HG02840 (cell line): ENCODE measurements around the gene TECPR1.
A peak's percentile ranks its signal among the peaks of the same experiment; 100 is the strongest.

ENCODE experiments used
- ATAC-seq: cut with Tn5 transposase; IDR thresholded peaks from one replicate; pipeline ENCODE4 v1.9.1; 2021; ENCODE audit warnings: mild to moderate bottlenecking, moderate library complexity, moderate number of reproducible peaks; ENCODE audit not compliant: unreplicated experiment, low FRiP score

Gene TECPR1

DNA sequence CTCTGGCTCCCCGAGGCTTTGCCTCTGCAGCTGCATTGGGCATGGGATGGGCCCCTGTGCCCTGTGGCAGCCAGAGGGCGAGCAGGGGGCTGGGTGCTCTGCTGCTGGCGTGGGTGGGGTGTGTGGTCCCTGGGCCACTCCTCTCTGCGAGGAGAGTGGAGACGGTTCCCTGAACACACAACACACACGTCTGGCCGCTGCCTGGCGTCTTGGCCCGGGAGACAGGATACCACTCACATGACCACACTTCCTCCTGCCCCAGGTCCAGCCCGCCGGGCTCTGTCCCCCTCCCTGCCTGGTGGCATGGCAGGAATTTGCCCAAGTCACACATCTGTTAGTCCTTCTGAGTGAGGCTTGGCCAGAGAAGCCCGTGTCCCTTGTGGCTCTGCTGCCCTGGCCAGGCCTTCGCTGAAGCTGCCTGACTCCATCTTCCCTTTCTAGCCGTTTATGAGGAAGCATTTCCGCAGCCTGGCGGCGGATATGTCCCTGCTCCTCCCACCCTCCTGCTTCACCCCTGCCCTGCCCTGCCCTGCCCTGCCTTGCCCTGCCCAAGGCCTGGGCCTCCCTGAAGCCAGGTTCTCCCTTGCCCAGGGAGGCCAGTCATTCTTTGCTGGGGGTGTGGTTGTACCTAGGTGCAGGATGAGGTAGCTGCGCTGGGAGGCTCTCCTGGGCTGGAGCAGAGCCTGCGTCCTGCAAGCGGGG is 32.5 kb upstream of the TECPR1 start:
- no peak for ATAC-seq

DNA sequence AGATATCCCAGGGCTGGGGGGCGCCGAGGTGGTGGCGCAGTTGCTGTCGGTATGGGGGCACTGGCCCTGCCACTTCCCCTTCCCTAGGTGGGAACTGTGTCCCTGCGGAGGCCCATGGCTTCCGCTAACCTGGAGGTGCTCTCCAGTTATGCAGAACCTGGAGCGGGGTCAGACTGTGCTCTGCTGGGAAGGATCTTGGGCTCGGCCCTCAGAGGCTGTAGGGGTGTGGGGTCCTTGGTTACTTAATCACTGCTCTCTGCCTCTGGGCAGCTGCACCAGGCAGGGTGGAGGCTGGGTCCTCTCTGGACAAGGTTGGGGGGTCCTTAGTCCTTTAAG is 31.8 kb upstream of the TECPR1 start:
- no peak for ATAC-seq

DNA sequence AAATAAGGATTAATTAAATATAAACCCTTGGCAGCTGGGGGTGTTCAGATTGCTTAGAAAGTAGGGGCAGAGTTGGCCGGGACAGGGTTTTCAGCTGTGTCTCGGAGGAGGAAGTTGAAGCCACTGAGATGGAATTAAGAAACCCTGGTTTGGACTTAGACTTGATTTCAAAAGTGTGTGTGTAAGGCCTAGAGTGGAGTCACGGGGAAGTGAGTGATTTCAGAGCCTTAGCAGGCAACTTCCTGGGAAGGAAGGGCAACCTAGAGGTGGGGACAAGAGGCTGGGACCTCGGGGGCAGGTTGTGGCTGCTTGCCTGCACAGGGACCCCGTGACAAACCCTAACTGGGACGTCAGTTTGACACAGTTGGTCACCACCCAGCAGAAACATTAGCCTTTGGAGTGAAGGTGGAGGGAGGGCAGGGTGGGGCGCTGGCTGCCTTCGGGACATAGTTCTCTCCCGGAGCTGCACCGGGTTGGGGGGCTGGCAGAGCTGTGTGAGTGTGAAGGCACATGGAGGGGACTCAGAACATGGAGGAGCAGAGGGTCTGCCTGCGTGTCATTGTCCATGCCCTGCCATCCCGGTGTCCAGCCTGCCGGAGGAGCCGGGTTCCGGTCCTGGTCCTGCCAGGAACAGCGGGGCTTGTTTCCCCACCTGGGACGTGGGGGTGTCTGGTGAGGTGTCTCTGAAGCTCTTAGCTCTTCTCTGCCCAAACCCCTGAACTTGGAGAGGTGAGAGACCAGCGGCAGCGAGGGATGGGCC is 31.3 kb upstream of the TECPR1 start:
- no peak for ATAC-seq

DNA sequence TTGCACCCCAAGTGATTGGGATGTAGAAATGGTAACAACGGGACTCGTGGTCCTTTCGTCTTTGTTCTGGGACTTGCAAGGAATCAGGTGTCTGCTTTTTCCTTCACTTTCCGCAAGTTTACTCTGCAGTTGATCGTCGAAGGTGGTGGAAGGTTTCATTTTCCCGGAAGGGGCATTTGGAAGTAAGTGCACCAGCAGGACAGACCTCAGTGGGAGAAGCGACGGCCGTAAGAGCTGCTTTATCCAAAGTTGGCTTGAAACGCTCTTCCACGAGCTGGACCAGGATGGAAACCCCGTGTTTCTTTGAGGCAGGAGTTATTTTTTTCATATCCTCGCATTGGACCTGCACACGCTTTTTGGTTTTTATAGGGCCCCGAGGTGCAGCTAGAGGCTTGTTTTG is 30.7 kb upstream of the TECPR1 start:
- no peak for ATAC-seq

DNA sequence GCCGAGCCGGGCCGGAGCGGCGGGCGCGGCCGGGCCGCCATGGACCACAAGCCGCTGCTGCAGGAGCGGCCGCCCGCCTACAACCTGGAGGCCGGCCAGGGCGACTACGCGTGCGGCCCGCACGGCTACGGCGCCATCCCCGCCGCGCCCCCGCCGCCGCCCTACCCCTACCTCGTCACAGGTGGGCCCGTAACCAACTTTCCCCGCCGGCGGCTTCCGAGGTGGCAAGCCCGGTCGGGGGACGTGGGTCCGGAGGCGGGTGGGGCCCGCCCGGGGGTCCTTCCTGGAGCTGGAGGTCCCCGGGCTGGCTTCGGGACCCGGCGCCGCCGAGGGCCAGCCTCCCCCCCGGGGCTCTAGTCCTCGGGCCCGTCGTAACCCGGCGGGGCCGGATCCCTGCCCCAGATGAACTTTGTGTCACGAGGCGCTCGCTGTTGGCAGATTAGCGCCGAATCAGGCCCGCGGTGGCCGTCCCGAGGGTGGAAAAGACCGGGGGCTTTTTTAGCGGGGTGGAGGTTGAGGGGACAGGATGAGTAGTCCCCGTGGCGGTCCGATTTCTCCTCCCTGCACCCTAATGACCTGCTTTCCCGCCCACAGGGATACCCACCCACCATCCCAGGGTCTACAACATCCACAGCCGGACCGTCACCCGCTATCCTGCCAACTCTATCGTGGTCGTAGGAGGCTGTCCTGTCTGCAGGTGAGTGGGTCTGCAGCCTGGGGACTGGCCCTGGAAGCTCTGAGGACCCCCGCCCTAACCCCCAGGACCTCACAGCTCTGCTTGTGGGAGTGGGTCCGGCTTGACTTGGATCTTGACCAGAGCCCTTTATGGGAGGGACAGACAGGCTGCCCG is 29.9 kb upstream of the TECPR1 start:
- ATAC-seq = peak; percentile 38

DNA sequence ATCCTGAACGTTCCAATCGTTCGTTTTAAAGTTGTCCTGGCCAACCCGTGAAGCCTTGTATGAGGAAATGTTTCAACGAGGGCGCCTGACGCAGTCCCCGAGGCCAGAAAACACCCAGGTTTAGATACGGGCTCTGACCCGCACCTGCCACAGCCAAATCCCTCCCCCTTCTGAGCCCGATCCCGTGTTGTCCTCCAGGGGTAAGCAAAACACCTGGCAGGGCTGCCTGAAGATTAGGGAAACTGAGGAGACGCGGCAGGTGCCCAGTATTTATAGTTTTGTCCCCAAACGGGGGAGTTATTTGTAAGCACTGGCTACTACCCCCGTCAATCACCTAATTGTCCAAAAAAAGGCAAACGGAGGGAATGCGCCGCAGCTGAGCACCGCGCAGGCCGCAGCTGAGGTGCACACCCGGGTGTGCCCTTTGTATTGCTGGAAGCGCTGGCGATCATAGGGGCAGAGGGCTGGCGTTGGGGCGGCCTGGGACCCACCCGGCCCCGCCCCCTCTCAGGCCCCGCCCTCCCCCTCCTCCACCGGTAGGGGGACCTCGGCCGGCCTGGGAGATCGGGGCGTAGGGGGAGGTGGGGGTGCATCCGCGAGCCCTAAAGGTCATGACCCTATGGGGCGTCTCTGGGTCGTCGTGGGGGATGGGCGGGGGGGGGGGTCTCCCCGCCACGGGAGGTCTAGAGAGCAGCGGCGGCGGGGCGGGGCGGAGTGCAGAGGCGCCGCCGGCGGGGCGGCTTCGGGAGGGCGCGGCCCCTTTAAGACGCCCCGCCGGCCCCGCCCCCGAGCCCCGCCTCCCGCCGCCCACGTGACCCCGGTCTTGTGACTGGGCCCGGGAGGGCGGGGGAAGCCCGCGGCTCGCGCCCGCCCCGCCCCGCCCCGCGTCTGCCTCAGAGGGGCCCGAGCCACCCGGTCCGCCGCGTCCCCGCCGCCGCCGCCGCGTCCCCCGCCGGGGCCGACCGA is 29.0 kb upstream of the TECPR1 start, which contains the start of gene BRI3:
Gene BRI3, plus strand, starts transcription at position 896 of the 966 bp plus-strand sequence. CDS start 110 bp downstream, outside the sequence.
- ATAC-seq = peak; percentile 80

DNA sequence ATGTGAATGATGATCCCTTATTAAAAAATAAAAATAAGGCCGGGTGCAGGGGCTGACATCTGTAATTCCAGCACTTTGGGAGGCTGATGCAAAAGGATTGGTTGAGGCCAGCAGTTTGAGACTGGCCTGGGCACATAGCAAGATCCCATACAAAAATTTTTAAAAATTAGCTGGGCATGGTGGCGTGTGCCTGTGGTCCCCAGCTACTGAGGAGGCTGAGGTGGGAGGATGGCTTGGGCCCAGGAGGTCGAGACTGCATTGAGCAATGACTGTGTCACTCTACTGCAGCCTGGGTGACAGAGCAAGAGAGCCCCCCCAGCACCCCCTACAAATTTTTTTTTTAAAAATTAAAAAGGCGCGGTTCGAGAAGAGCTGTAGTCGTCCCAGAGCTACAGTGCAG is 28.3 kb upstream of the TECPR1 start:
- ATAC-seq = no peak

DNA sequence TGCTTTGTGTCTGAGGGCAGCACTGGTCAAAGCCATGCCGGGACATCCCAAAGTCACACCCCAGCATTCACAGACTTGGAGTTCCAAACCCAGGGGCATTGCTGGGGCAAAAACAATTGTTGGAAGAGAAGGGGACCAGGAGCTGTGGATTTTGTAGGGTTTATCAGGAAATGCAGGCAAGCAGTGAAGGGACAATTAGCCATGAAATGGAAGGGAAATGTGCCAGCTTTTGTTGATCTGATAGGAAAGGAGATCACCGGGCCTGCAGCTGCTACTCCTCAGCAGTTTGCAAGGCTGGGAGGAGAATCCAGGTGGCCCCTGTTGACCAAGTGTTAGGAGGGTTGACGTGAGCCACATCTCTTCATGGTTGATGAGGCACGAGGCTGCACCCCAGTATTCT is 26.9 kb upstream of the TECPR1 start:
- ATAC-seq = no peak

DNA sequence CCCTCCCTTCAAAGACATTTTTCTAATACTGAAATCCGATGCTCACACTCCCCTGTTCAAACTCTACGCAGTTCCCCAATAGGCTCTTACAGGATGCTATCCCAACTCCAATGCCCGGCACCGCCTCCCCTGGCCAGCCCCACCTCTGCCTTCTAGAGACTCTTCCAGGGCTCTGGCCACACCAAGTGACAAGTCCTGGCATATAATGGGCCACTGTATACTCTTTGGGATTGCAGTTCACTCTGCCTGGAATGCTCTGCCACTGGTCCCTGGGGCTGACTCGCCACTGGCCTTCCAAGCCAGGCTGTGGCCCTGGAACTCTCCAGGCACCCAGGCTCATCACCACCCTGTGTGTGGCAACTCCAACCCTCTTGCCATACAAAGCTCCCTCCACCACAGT is 26.4 kb upstream of the TECPR1 start:
- ATAC-seq = no peak

DNA sequence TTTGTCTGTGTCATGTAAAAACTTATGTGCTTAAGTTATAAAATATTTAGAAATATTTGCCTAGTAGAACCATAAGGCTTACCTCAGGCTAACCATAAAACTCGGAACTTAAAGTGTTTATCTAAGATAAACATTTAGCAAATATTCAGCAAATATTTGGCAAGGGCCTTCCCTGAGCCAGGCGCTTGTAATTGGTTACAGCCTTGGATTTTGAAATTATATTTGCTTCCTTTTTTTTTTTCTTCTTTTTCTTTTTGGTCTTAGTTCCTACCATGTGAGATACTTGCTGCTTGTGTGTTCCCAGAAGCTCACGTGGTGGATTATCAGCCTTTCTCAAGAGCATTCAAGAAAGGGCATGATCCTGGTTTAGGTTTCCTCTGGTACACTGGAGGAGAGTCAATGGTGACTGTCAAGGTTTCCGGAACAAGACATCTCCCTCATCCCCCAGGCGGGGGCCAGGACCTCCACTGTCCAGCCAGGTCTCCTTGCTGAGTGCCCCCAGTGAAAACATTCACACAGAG is 24.3 kb upstream of the TECPR1 start:
- no peak for ATAC-seq

DNA sequence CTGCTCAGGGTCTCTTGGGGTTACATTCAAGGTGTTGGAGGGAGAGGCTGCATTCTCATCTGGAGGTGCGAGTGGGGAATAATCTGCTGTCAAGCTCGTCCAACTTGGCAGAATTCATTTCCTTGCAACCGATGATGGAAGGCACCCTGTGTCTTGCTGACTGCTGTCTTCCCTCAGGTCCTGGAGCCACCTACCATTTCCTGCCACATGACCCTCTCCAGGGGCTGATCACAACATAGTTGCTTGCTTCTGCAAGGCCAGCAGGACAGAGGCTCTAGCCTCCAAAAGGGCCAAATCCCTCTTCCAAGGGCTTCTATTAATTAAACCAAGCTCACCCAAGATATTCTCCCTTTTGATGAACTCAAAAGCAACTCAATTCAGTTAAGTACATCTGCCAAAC is 15.3 kb upstream of the TECPR1 start:
- no peak for ATAC-seq

DNA sequence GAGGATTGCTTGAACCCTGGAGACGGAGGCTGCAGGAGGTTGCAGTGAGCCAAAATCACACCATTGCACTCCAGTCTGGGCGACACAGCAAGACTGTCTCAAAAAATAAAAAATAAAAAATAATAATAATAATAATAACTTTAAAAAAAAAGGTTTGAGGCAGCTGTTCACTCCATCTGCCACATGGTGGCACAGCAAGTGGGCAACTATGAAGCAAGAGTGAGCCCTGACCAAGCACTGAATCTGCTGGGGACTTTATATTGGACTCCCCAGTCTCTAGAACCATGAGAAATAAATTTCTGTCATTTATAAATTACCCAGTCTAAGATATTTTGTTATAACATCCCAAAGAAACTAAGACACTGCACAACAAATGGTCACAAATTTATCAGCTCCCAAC is 14.8 kb upstream of the TECPR1 start:
- no peak for ATAC-seq

DNA sequence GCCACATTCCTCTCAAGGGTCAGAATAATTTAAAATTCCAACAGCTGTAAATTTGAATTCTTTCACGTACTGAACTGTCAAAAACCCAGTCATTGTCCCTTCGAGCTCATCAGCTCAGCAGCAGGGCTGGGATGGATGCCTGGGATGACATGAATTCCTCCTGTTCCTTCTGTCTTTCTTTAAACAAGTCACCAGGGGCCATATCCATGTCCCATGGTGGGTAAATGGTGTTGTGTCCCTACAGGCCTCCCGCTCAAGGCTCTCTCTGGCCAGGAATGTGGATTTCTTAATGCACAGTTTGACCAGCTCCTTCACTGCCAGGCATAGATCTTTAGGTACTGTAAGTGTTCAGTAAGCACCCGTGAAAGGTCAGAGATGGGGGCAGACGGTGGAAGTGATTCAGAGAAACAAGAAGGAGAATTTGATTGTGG is 13.8 kb upstream of the TECPR1 start:
- ATAC-seq = no peak

DNA sequence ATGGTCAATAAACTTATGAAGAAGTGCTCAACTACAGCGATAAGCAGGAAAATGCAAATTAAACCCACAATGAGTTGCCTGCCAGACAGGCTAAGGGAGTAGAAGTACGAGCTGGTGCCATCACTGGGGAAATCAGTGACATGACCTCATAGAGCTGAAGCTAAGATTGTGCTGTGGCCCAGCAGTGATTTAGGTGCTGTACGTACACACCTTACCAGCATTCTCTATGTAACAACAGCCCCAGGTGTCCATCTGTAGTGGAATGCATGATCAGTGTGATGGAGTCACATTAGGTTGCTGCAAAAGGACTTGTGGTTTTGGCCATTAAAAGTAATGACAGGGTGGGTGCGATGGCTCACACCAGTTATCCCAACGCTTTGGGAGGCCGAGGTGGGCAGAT is 5.7 kb upstream of the TECPR1 start:
- no peak for ATAC-seq

DNA sequence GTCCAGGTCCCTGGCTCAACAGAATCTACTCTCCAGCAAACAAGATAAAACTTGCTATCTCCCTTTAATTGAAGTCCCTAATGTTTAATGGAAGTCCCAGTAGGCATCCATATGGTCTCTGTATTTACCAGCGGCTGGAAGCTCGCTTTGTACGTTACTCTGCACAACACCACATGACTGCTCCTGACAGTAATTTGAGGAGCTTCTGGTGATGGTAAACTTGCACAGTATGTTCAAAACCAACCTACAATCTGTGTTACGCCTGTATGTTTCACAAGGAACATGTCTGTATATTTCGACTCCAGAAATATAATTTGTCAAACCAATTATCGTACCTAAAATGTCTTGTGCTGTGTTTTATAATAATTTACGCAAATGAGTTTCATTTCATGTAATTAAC is 4.4 kb upstream of the TECPR1 start:
- no peak for ATAC-seq

DNA sequence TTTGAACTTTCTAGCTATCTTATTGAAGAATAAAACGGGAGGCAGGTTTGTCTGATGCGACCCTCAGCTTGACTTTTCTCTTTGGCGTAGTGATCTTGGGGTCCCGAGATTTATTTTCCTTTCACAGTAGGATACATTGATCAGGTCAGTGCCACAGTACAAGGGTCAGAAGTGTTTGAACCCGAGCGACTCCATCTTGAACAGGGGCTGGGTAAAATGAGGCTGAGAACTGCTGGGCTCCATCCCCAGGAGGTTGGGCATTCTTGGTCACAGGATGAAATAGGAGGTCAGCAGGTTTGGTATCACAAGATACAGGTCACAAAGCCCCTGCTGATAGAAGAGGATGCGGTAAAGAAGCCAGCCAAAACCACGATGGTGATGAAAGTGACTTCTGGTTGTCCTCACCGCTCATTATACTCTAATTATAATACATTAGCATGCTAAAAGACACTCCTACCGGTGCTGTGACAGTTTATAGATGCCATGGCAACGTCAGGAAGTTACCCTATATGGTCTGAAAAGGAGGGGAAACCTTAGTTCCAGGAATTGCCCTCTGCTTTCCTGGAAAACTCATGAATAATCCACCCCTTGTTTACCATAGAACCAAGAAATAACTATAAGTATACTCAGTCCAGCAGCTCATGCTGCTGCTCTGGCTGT is 3.0 kb upstream of the TECPR1 start:
- no peak for ATAC-seq

DNA sequence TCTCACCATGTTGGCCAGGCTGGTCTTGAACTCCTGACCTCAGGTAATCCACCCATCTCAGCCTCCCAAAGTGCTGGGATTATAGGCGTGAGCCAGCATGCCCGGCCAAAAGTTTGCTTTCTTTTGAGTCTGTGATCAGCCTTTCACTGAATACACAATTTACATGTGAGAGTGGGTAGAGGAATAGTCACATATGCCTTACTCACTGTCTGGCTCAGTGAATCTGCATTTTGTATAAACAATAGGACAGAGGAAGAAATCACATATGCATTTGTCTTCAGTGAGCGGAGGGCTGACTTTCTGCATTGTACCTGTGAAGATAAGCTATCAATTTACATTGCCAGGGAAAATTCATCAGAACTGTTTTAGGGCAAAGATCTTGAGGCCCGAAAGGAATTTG is 2.5 kb upstream of the TECPR1 start:
- no peak for ATAC-seq

DNA sequence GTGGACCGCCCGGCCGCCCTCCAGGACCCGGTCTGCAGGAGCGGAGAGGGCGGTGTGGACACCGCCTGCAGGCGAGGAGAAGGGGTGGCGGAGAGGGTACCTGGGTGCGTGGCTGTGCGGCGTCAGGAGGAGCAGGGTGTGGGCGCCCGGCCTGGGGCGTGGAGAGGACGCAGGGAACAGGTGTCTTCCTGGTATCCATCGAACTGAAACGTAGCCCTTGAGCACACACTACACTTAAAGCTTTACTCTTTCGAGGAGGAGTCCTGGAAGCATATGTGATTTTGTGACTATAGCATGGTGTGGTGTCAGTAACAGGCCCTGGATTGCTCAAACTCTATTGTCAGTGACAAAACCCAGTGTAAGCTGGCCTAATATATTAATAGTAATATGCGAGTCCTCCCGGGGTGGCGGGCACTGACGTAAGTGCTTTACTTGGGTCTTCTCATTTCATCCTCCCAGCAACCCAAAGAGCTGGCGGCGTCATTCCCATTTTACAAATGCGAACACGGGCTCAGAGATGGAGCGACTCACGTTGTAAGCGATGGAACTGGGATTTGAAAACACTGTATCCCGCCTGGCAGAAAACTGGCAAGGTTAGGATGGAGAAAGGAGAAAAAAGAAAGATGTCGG is 508 bp upstream of the TECPR1 start:
- ATAC-seq = peak; percentile 32

DNA sequence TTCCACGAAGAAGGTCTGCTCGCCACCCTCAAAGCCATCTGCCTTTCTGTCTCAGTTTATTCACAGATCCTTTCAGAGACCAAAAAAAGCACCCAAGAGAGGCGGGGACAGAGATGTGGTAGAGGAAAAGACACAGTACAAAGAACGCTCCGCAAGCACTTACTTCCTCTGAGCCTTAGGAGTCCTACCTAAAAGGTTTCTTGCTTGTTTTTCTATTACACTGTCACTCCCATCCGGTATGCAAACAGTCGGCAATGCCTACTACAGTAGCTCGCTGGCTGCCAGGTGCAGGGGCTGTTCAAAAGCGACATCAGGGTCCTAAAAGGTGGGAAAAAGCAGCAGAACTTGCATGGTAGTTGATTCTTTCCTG is 816 bp downstream of the TECPR1 start:
- peak; percentile 29 for ATAC-seq
